Natural killer cell (primary cell): Measurements from ENCODE around the gene ZNF385C. TPM values are rescaled to one million over a fixed set of nuclear protein-coding genes. Genes with fewer than 3 reads are reported as not detected.

ENCODE experiments used
- ATAC-seq, 3 donors: fragments of 150-1000 bp in 2 of 3; fragments of 200-7000 bp in 1 of 3; cut with Tn5 transposase; 1 replicate in 1 of 3; 2 replicates in 2 of 3; pipeline ENCODE4 v1.10.0; 2021; ENCODE audit warnings: mild to moderate bottlenecking in 2 of 3, moderate library complexity in 2 of 3
- DNase-seq, 2 donors: peaks; one replicate each; pipeline versions ENCODE4 v3.0.0 to v3.0.0-alpha.2; 2013 to 2021; ENCODE audit warnings: mixed read lengths in 1 of 2
- H3K27ac ChIP-seq: one replicate; pipeline ENCODE4 v1.5.1; 2013; ENCODE audit warnings: mild to moderate bottlenecking, low read length
- H3K27me3 ChIP-seq: one replicate; pipeline ENCODE4 v1.6.1; 2013; ENCODE audit warnings: low read length; ENCODE audit not compliant: control insufficient read depth, insufficient read depth
- H3K36me3 ChIP-seq: one replicate; pipeline ENCODE4 v1.6.1; 2013; ENCODE audit warnings: low read length; ENCODE audit not compliant: control insufficient read depth, insufficient read depth
- H3K4me1 ChIP-seq: one replicate; pipeline ENCODE4 v1.6.1; 2013; ENCODE audit warnings: low read length; ENCODE audit not compliant: control insufficient read depth, insufficient read depth
- H3K4me3 ChIP-seq: one replicate; pipeline ENCODE4 v1.5.1; 2013; ENCODE audit warnings: low read length
- H3K9me3 ChIP-seq: one replicate; pipeline ENCODE4 v1.6.1; 2013; ENCODE audit warnings: low read length; ENCODE audit not compliant: control insufficient read depth, insufficient read depth
- H3K27ac Mint-ChIP-seq, 2 donors: one replicate each; pipeline ENCODE4 v1.8.0; 2022; ENCODE audit warnings: mild to moderate bottlenecking in 2 of 2, mixed read lengths in 2 of 2, moderate library complexity in 1 of 2
- H3K27me3 Mint-ChIP-seq, 2 donors: one replicate each; pipeline ENCODE4 v1.8.0; 2022; ENCODE audit warnings: low read depth in 2 of 2, mixed read lengths in 2 of 2
- H3K36me3 Mint-ChIP-seq: one replicate; pipeline ENCODE4 v1.8.0; 2022; ENCODE audit warnings: mixed read lengths
- H3K4me1 Mint-ChIP-seq, 2 donors: one replicate each; pipeline ENCODE4 v1.8.0; 2022; ENCODE audit warnings: mixed read lengths in 2 of 2
- H3K4me3 Mint-ChIP-seq: one replicate; pipeline ENCODE4 v1.8.0; 2022; ENCODE audit warnings: mild to moderate bottlenecking, moderate library complexity, mixed read lengths
- H3K9me3 Mint-ChIP-seq, 2 donors: one replicate each; pipeline ENCODE4 v1.8.0; 2022; ENCODE audit warnings: mixed read lengths in 2 of 2
- WGBS: methylation state at CpG from one replicate; pipeline ENCODE4 v1.1.7; 2013; ENCODE audit warnings: missing lambda C conversion rate; ENCODE audit not compliant: insufficient coverage; 5-methylcytosine and 5-hydroxymethylcytosine counted together
- intact Hi-C: fragments of 100-400 bp; cut with micrococcal nuclease; formaldehyde crosslinking; loops from one replicate; pipeline ENCODE4 v1.14.2; 2022
- total RNA-seq, 4 donors: library from RNA; stranded (reverse); fragments of 120-200 nt in 1 of 4; gene quantifications; one replicate each; pipeline versions ENCODE4 v1.2.3 to v1.2.4, GENCODE V29; 2013 to 2022
- TF ChIP-seq, protein P1 (sequence below): fragments of 200-600 bp; IDR thresholded peaks from one replicate; pipeline ENCODE4 v1.8.0; 2022; ENCODE audit warnings: antibody characterized with exemption

The ZNF385C gene
- total RNA-seq, 3 donors from 2014 or later (not counting 1 experiment from before 2014, with no cell fraction given): 0.28 TPM; not detected in 2

DNA sequence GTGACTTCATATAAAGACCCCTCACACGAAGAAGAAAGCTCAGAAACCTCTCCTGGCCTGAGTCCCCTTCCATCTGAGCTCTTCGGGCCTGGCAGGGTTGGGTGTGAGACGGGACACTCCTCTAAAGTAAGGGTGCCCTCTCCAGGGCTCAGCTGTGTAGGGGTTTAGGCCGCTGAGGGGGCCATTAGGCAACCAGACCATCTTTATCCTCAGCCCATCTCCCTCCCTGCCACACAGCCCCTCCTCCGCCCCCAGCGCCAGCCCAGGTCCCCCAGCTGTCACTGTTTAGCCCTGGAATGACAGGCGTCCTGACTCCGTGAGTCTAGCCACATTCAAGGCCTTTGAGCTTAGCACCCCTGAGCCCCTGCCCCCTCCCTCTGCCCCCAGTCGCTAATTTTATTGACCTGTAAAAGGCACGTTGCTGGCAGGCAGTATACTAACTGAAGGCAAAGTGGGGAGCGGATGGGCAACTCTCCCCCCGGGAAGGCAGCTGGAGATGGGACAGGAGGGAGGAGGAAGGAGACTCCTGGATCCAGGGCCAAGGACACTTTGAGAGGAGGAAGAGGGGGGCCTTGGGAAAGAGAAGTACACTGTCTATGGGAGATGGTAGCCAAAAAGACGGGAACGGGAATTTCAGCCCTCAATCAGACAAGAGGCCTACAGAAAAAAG is 592 bp upstream of the ZNF385C start:
- TF ChIP-seq, protein P1, sequence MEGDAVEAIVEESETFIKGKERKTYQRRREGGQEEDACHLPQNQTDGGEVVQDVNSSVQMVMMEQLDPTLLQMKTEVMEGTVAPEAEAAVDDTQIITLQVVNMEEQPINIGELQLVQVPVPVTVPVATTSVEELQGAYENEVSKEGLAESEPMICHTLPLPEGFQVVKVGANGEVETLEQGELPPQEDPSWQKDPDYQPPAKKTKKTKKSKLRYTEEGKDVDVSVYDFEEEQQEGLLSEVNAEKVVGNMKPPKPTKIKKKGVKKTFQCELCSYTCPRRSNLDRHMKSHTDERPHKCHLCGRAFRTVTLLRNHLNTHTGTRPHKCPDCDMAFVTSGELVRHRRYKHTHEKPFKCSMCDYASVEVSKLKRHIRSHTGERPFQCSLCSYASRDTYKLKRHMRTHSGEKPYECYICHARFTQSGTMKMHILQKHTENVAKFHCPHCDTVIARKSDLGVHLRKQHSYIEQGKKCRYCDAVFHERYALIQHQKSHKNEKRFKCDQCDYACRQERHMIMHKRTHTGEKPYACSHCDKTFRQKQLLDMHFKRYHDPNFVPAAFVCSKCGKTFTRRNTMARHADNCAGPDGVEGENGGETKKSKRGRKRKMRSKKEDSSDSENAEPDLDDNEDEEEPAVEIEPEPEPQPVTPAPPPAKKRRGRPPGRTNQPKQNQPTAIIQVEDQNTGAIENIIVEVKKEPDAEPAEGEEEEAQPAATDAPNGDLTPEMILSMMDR: no peak
- peaks cover 0 to 5% of the 10 kb centered on the region in 2 donors for H3K4me1 Mint-ChIP-seq
- Histone ChIP-seq H3K4me1 (peaks cover 7% of the 10 kb centered on the region), H3K9me3 (no peaks in the 10 kb centered on the region), H3K36me3 (peaks cover 3% of the 10 kb centered on the region), H3K4me3 (no peak overlapping the region), H3K27me3 (peaks cover 9% of the 10 kb centered on the region), H3K27ac (no peak overlapping the region)
- H3K36me3 Mint-ChIP-seq: no peaks in the 10 kb centered on the region
- intact Hi-C loops: no loop called here
- H3K27me3 Mint-ChIP-seq: peaks cover 13 to 27% of the 10 kb centered on the region in 2 donors
- ATAC-seq (no peak), DNase-seq (no peak)
- H3K9me3 Mint-ChIP-seq: no peaks in the 10 kb centered on the region
- H3K27ac Mint-ChIP-seq: no peak overlapping the region
- WGBS: 80% methylated on average over 13 of the region's 14 CpGs
- H3K4me3 Mint-ChIP-seq: no peak overlapping the region

DNA sequence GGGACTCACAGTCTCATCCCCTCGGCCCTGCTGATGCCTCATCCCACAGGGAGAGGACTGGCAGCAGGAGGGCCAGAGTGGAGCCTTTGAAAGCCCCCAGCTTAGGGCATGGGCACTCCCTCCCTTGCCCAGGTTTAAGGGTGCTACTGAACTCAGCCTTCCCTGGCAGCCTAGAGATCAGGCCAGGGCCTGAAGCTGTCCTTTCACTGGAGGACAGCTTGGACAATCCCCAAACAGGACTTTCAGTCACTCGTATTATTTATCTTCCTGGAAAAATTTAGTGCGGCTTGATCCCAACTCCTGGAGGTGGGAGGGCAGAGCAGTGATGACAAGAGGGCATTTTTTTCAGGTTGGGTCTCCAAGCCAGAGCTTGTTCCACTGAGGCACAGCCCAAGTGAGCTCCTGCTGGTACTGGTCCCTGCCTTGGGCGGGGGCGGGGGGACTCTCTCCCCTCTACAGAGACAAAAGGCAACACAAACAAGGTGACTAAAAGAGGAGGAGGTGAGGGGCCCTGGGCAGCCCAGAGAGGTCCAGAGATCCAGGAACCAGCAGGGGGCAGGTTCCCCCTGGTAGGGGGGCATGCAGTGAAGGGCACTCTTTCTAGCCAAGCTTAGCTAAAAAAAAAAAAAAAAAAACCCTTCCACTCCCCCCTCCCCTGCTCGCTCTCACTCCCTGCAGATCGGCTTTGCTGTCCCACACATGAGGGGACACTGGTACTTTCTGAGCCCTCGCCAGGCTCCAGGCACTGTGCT is 1.7 kb downstream of the ZNF385C start:
- peaks cover 9% of the 10 kb centered on the region for H3K27me3 ChIP-seq
- H3K4me3 ChIP-seq: no peak overlapping the region
- H3K9me3 ChIP-seq: no peaks in the 10 kb centered on the region
- Mint-ChIP-seq H3K4me3 (no peak overlapping the region), H3K27ac (no peak overlapping the region), H3K4me1 (peaks cover 0 to 3% of the 10 kb centered on the region in 2 donors), H3K36me3 (no peaks in the 10 kb centered on the region), H3K9me3 (no peaks in the 10 kb centered on the region), H3K27me3 (peaks cover 13 to 27% of the 10 kb centered on the region in 2 donors)
- intact Hi-C loops: no loop called here
- no peak for DNase-seq
- no peaks in the 10 kb centered on the region for H3K36me3 ChIP-seq
- no peak overlapping the region for H3K27ac ChIP-seq
- no peak for ATAC-seq
- peaks cover 7% of the 10 kb centered on the region for H3K4me1 ChIP-seq
- TF ChIP-seq, protein P1: no peak
- WGBS: 83% methylated on average over 7 of the region's 8 CpGs

DNA sequence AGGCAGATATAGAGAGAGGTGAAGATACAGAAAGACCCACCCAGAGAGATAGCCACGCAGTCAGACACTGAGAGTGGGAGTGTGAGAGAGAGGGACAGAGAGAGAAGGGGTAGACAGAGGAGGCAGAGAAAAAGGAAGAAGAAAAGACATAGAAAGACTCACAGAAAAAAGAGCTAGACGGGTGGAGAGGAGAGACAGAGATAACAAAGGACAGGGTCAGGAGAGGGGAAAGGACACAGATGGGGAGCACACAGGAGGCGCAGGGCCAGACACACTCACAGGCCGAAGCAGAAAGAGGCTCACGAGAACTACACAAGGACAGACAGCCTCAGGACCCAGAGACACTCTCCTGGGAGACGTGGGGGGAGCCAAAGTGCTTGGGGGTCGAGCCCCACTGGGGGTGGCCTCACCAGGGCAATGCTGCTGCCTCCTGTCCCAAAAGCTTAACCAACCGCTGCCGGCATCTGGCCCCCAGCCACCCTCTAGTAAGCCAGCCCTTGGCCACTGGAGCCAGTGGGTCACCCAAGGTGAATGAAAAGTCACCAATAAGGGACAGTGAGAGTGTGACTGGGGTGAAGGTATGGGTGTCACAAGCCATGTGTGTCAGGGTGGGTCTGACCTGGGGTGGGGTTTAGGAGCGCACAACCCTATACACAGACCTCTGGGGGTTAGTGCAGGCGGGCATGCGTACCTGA is 3.8 kb downstream of the ZNF385C start:
- Mint-ChIP-seq H3K27me3 (peaks cover 13 to 30% of the 10 kb centered on the region in 2 donors), H3K4me3 (no peak overlapping the region), H3K36me3 (no peaks in the 10 kb centered on the region), H3K9me3 (no peaks in the 10 kb centered on the region), H3K4me1 (no peaks in the 10 kb centered on the region), H3K27ac (no peak overlapping the region)
- no peaks in the 10 kb centered on the region for H3K36me3 ChIP-seq
- WGBS: 92% methylated on average over 12 of the region's 12 CpGs
- DNase-seq: no peak
- H3K27ac ChIP-seq: no peak overlapping the region
- no peak overlapping the region for H3K4me3 ChIP-seq
- no peaks in the 10 kb centered on the region for H3K9me3 ChIP-seq
- no peak for ATAC-seq
- peaks cover 7% of the 10 kb centered on the region for H3K4me1 ChIP-seq
- peaks cover 9% of the 10 kb centered on the region for H3K27me3 ChIP-seq
- TF ChIP-seq, protein P1: no peak
- intact Hi-C loops: no loop called here
